GM19467 (cell line): ENCODE data around the gene CPT1A.

Source experiments
- ATAC-seq: cut with Tn5 transposase; IDR thresholded peaks from one replicate; pipeline ENCODE4 v1.9.1; 2021; ENCODE audit warnings: mild to moderate bottlenecking, moderate library complexity; ENCODE audit not compliant: unreplicated experiment

Gene CPT1A

DNA sequence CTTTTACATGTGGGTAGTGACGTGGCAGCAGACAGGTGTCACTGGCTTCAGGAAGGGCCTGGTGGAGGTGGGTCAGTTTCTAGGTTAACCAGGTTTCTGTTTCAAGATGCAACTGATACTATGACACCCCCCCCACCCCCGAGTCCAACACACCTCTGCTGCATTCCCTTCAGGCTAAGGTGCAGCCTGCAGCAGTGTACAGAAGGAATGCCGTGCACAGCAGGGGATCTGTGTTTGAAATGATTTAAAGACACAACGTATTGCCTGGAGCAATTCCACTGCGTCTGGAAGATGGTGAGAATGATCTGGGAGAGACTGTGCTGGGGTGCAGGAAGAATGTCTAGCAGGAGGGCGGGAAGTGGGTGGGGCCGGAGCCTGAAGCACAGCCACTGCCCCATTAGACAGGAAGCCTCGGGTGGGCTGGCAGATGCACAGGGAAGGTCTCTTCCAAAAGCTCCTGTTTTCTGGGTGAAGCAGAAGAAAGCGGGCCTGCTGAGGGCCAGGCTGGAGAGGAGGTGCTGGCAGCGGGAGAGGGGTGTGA lies 78.5 kb downstream of the CPT1A start:
- no peak for ATAC-seq

DNA sequence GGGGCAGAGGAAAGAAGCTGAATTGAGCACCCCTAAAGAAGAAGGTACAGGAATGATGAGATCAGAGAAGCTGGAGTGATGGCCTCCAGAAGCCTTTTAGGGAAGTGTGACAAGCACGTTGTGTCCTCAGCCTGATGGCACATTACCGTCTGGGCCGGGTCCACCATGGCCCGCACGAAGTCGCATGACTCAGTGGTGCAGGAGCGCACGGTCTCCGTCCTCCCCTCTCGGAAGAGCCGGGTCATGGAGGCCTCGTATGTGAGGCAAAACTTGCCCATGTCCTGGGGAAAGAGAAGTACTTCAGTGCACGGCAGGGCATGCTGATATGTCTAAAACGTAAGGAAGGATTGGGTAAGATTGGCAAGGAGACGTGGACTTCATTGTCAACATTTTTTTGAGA lies 79.2 kb downstream of the CPT1A start:
- no peak for ATAC-seq

- ATAC-seq = no peak
Measured at GRCh38 chr11:68761801-68762200, 79.9 kb downstream of the CPT1A start.

DNA sequence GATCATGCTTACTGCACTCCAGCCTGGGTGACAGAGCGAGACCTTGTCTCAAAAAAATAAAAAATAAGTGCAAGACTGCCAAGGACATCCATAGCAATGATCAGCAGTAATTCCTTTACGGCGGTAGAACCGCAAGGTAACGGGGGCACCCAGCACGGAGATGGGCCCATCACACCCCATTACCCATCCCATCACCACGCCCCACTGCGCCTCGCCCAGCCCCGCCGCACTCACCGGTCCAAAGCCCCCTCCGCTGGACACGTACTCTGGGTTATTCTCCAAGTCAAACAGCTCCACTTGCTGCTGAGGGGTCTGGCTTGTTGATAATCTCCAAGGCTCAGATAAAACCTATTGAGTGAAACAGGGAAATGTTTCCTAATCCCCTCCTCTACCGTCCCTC lies 81.7 kb downstream of the CPT1A start:
- ATAC-seq = no peak

- no peak for ATAC-seq
Measured at GRCh38 chr11:68757711-68758110, 84.0 kb downstream of the CPT1A start.

DNA sequence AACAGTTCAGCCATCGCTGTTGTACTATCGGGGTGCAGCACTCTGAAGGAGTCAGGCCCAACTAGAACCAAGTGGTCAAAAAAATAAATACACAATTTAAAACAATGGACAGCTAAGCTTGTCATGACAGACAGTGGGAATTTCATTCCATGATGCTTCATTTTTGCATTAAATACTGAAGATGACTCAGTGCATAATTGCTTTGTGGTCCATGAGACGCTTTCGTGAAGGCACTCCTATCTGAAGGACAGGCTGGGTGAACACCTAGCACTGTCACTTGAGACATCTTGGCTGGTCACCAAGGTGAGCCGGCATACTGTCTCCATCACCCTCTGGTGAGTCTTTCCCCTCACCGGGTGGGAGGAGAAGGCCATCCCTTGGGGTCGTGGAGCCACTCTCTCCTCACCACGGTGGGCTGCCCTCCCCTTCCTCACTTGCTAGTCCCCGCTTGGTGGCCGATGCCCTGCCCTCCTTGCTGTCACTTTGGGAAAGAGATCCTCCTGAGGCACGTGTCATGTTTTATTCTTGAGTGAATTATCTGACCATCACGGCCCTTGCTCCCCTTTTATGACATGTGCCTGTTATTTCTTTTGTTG lies 85.4 kb downstream of the CPT1A start:
- ATAC-seq = no peak

- no peak for ATAC-seq
Measured at GRCh38 chr11:68753300-68753699, 88.4 kb downstream of the CPT1A start.

GRCh38 chr11:68751331-68751856 lies 90.3 kb downstream of the CPT1A start, which contains the start of gene TESMIN:
Gene TESMIN (minus strand): TSS chr11:68751520. CDS start chr11:68750660, 860 bp downstream.
- no peak for ATAC-seq

DNA sequence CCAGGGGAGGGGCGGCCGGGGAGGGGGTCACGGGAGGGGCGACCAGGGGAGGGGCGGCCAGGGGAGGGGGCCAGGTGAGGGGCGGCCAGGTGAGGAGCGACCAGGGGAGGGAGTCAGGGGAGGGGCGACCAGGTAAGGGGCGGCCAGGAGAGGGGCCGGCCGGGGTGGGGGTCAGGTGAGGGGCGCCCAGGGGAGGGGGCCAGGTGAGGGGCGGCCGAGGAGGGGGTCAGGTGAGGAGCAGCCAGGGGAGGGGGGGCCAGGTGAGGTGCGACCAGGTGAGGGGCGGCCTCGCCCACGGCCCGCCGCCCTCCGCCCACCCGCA lies 90.8 kb downstream of the CPT1A start:
- ATAC-seq = no peak

DNA sequence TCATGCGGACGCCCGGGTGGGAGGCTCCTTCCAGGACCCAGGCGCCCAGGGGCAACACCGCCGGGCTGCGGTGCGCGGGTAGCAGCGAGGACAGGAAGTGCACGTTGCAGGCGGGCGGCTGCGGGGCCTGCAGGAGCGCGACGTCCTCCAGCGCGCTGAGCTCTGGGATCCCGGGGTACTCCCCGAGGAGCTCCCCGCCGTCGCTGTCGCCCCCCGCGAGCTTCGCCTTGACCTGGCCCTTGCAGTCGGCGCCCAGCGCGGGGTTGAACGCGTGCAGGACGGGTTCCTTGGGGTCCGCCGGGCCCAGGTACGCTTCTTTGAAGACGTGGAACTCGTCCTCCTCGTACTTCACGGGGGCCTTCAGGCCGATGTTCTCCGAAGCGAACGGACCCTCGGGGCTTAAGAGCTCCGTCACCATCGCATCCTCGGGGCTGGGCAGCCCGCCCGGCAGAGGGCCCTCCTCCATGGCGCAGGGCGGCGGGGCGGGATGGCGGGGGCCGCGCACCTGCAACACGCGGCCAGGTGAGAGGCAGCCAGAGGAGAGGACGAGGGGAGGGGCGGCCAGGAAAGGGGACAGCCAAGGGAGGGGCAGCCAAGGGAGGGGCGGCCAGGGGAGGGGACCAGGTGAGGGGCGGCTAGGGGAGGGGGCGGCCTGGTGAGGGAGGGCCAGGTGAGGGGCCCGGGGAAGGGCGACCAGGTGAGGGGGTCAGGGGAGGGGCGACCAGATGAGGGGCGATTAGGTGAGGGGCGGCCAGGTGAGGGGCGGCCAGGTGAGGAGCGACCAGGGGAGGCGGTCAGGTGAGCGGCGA lies 91.3 kb downstream of the CPT1A start:
- no peak for ATAC-seq

DNA sequence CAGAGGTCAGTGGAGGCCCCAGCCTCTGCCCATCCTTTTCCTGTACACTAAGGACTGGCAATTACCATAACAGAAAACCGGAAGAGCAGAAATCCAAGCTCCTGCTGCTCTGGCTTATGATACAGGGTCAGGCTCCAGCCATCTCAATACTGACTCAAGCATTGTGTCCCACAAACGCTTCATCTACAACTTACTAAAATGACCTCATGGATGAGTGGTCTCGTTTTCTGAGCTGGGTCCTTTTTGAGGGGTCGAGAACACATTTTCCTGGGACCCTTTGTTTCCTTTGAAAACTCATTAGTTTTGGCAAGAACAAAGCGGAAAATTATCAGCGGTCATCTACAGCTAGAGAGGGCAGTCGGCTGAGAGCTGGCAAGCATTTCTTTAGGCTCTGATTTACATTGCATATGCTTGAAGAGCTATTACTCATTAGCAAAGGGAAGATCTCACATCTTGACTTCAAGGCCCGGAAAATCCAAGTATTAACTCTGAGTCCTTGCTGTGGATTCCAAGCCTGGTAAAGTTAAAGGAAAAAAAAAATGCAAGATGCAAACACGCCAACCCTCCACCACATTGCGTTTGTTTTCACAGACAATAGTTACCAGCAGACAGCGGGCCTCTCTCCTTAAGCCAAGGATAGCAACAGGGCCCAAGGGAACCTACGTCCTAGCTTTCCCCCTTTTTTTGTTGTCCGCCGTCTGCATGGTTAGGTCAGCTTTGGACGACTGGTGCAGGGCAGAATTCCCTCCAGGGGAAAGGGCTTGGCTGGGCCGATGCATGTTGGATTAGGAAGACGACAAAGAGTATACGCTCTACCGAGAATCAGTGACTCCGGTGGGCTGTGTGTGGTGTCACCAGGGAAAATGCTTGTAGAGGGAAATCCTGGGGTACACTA lies 92.2 kb downstream of the CPT1A start:
- ATAC-seq = no peak

- no peak for ATAC-seq
Measured at GRCh38 chr11:68748061-68748460, 93.7 kb downstream of the CPT1A start.

GRCh38 chr11:68743539-68743938 lies 98.2 kb downstream of the CPT1A start:
- ATAC-seq = no peak

DNA sequence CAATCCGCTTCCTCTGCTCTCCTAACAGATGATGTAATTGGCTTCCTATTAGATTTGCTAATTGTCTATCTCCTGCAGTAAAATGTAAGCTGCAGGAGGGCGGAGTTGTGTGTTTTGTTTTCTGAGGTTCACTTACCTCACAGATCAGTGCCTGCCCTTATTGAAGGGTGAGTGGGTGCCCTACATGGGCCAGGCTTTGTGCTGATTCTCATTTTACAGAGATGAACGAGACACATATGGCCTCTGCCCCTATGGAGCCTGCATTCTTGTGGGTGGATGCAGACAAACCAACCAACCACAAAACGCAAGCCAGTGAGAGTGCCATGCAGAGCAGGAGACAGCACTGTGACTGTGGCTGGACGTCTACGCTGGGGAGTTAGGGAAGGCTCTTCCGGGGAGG lies 100.3 kb downstream of the CPT1A start:
- ATAC-seq = no peak

GRCh38 chr11:68735646-68736045 lies 106.1 kb downstream of the CPT1A start:
- ATAC-seq = no peak

DNA sequence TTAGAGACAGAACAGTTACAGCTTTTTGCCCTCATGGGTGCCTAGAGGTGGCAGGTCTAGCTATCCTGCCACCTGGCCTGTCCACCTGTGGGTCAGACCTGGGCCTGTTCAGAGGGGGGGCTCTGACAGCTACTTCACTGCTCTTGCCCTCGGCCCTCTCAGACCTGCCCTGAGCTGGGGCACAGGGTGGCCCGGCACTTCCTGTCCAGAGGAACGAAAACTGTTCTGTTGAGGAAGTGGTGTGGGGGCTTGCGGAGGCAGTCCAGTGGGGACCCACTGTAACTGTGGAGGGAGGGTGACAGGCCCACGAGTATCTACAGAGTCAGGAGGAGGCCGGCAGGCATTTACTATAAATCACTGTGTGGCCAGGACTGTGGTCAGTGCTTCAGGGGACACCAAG lies 106.6 kb downstream of the CPT1A start:
- no peak for ATAC-seq

- ATAC-seq = no peak
Measured at GRCh38 chr11:68734111-68734510, 107.6 kb downstream of the CPT1A start.

DNA sequence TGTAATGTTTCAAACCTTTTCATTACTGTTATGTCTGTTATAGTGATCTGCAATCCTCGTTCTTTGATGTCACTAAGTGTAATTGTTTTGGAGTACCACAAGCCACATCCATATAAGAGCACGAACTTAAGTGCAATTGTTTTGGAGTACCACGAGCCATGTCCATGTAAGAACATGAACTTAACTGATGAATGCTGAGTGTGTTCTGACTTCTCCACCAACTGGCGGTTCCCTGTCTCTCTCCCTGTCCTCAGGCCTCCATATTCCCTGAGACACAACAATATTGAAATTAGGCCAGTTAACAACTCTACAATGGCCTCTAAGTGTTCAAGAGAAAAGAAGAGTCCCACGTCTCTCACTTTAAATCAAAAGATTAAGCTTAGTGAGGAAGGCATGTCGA lies 113.9 kb downstream of the CPT1A start:
- no peak for ATAC-seq

DNA sequence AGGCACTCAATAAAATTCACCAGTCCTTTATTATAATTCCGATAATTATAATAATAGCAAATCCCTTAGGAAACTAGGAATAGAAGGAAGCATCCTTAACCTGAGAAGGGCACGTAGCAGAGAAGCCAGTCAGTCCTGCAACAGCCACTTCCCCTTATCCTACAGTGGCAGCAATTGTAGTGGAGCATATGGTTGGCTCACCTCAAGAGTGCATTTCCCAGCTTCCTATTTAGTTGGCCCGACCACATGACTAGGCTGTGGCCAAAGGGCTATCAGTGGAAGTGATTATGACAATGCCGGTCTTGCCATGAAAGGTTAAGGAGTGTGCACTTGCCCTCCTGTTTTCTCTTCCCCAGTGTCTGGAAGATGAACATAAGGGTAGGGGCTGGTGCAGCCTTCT lies 117.4 kb downstream of the CPT1A start:
- ATAC-seq = no peak

- no peak for ATAC-seq
Measured at GRCh38 chr11:68722143-68722542, 119.6 kb downstream of the CPT1A start.

DNA sequence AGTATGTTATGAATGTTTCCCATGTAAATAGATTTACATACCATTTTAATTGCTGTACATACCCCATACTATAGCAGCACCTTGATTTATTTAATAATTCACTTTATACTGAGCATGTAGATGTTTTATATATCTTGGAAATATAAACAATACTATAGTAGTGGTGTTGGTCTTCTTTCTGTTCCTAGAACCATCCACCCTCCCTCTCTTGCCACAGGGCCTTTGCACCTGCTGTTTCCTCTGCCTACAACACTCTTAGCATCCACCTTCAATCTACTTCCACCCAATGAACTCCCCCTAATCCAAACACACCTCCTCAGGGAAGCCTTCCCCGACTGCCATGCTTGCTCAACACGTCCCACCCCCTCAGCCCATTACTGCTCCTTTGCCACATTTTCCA lies 120.6 kb downstream of the CPT1A start:
- no peak for ATAC-seq
